Dermis blood vessel endothelial cell (primary cell): ENCODE results near the gene GALNT9. TPM values are rescaled to one million over a fixed set of nuclear protein-coding genes. Genes with fewer than 3 reads are reported as not detected.
A peak's percentile ranks its signal among the peaks of the same experiment; 100 is the strongest.

Experiments used
- DNase-seq: peaks from one replicate; pipeline ENCODE4 v3.0.0; 2010
- total RNA-seq: library from RNA; depleted of rRNA; stranded (reverse); fragments of >200 nt; gene quantifications from 2 replicates; pipeline ENCODE4 v1.2.3, GENCODE V29; 2014

The GALNT9 gene
- total RNA-seq, 1 donor from 2014 or later: 0.17 TPM

GRCh38 chr12:132194556-132194955 is 134.8 kb downstream of the GALNT9 start:
- DNase-seq: no peak

GRCh38 chr12:132194056-132194455 is 135.3 kb downstream of the GALNT9 start:
- peak; percentile 14 for DNase-seq

- DNase-seq: no peak
These were observed 137.5 kb downstream of the GALNT9 start for GRCh38 chr12:132191715-132192553.

- DNase-seq: no peak
These were observed 138.4 kb downstream of the GALNT9 start for GRCh38 chr12:132190834-132191500.

- DNase-seq: no peak
These were observed 139.2 kb downstream of the GALNT9 start for GRCh38 chr12:132190012-132190755.

- peak; percentile 67 for DNase-seq
These were observed 139.9 kb downstream of the GALNT9 start for GRCh38 chr12:132189378-132190011.

- no peak for DNase-seq
These were observed 140.5 kb downstream of the GALNT9 start for GRCh38 chr12:132188916-132189325.

- DNase-seq: no peak
These were observed 140.9 kb downstream of the GALNT9 start for GRCh38 chr12:132188451-132188901.

- DNase-seq: no peak
These were observed 141.5 kb downstream of the GALNT9 start for GRCh38 chr12:132187646-132188450.

GRCh38 chr12:132186857-132187620 is 142.3 kb downstream of the GALNT9 start:
- DNase-seq: no peak

- DNase-seq: no peak
These were observed 143.1 kb downstream of the GALNT9 start for GRCh38 chr12:132186208-132186856.

GRCh38 chr12:132185705-132186104 is 143.7 kb downstream of the GALNT9 start:
- no peak for DNase-seq

- no peak for DNase-seq
These were observed 146.6 kb downstream of the GALNT9 start for GRCh38 chr12:132182711-132183365.

GRCh38 chr12:132182206-132182710 is 147.1 kb downstream of the GALNT9 start:
- DNase-seq: no peak

- DNase-seq: no peak
These were observed 147.7 kb downstream of the GALNT9 start for GRCh38 chr12:132181570-132182200.

GRCh38 chr12:132180648-132181546 is 148.5 kb downstream of the GALNT9 start:
- no peak for DNase-seq

GRCh38 chr12:132179431-132180362 is 149.7 kb downstream of the GALNT9 start:
- no peak for DNase-seq
